ENCODE data around the gene CCND1. TPM values are rescaled to one million over a fixed set of nuclear protein-coding genes. Genes with fewer than 3 reads are reported as not detected.

Gene CCND1
- total RNA-seq, 1 donor from 2014 or later: 192 TPM

GRCh38 chr11:69658626-69659450 lies 17.9 kb downstream of the CCND1 start:
- peak; percentile 28 for DNase-seq (ENCODE audit: low spot score)
- ATAC-seq: no peak

GRCh38 chr11:69659591-69659990 lies 18.6 kb downstream of the CCND1 start:
- DNase-seq (ENCODE audit: low spot score) (peak; percentile 47), ATAC-seq (no peak)
- intact Hi-C loops (cut with DNase I): loop anchor here (5.0 kb wide), 1 partner anchor 557 kb away; no protein-coding TSS in a partner anchor

More at GRCh38 chr11:69658626-69659450, 17.9 kb downstream of the CCND1 start:
- intact Hi-C loops (cut with DNase I): loop anchor here (5.0 kb wide), 1 partner anchor 557 kb away; no protein-coding TSS in a partner anchor

GRCh38 chr11:69660001-69660500 lies 19.1 kb downstream of the CCND1 start:
- no peak for ATAC-seq
- peak; percentile 14 for DNase-seq (ENCODE audit: low spot score)
- intact Hi-C loops (cut with DNase I): no loop called here

GRCh38 chr11:69661413-69661715 lies 20.4 kb downstream of the CCND1 start:
- ATAC-seq (no peak), DNase-seq (ENCODE audit: low spot score) (no peak)
- intact Hi-C loops (cut with DNase I): no loop called here

- DNase-seq (ENCODE audit: low spot score): peak; percentile 42
- ATAC-seq: no peak
- intact Hi-C loops (cut with DNase I): no loop called here
These were observed 21.2 kb downstream of the CCND1 start for GRCh38 chr11:69662021-69662698.

- intact Hi-C loops (cut with DNase I): no loop called here
- DNase-seq (ENCODE audit: low spot score) (peak; percentile 43), ATAC-seq (no peak)
These were observed 21.9 kb downstream of the CCND1 start for GRCh38 chr11:69662806-69663205.

- DNase-seq (ENCODE audit: low spot score) (peak; percentile 30), ATAC-seq (no peak)
- intact Hi-C loops (cut with DNase I): no loop called here
These were observed 22.4 kb downstream of the CCND1 start for GRCh38 chr11:69663326-69663725.

- ATAC-seq: no peak
These were observed 23.3 kb downstream of the CCND1 start for GRCh38 chr11:69664103-69664775.

GRCh38 chr11:69664901-69665300 lies 23.9 kb downstream of the CCND1 start:
- ATAC-seq: no peak
- intact Hi-C loops (cut with DNase I): no loop called here
- no peak for DNase-seq (ENCODE audit: low spot score)

More at GRCh38 chr11:69664103-69664775, 23.3 kb downstream of the CCND1 start:
- intact Hi-C loops (cut with DNase I): no loop called here
- peak; percentile 36 for DNase-seq (ENCODE audit: low spot score)

GRCh38 chr11:69665669-69666068 lies 24.7 kb downstream of the CCND1 start:
- intact Hi-C loops (cut with DNase I): no loop called here
- ATAC-seq: no peak
- DNase-seq (ENCODE audit: low spot score): no peak

- intact Hi-C loops (cut with DNase I): no loop called here
- DNase-seq (ENCODE audit: low spot score): no peak
These were observed 25.3 kb downstream of the CCND1 start for GRCh38 chr11:69666261-69666660.

GRCh38 chr11:69666752-69667536 lies 26.0 kb downstream of the CCND1 start:
- DNase-seq (ENCODE audit: low spot score) (no peak), ATAC-seq (no peak)
- intact Hi-C loops (cut with DNase I): no loop called here

More at GRCh38 chr11:69666261-69666660, 25.3 kb downstream of the CCND1 start:
- ATAC-seq: no peak

- intact Hi-C loops (cut with DNase I): no loop called here
- ATAC-seq: no peak
- DNase-seq (ENCODE audit: low spot score): no peak
These were observed 27.0 kb downstream of the CCND1 start for GRCh38 chr11:69667619-69668604.

GRCh38 chr11:69669486-69669885 lies 28.5 kb downstream of the CCND1 start:
- intact Hi-C loops (cut with DNase I): no loop called here
- no peak for ATAC-seq

GRCh38 chr11:69670158-69670845 lies 29.3 kb downstream of the CCND1 start:
- ATAC-seq (peak; percentile 85), DNase-seq (ENCODE audit: low spot score) (peak; percentile 92)
- intact Hi-C loops (cut with DNase I): loop anchor here (5.0 kb wide), 1 partner anchor 568 kb away; no protein-coding TSS in a partner anchor

More at GRCh38 chr11:69669486-69669885, 28.5 kb downstream of the CCND1 start:
- no peak for DNase-seq (ENCODE audit: low spot score)

- ATAC-seq: no peak
- intact Hi-C loops (cut with DNase I): loop anchor here (5.0 kb wide), 1 partner anchor 570 kb away; no protein-coding TSS in a partner anchor
- DNase-seq (ENCODE audit: low spot score): no peak
These were observed 30.9 kb downstream of the CCND1 start for GRCh38 chr11:69671734-69672465.
